NOMO-1 treated with dmso at 0.1 percent for 144 hours (cell line): ENCODE measurements around the gene MACROD2.
"Not testable (repeated sequence)": the region's sequence is repeated elsewhere in the genome, so short reads cannot be mapped to it uniquely, and the experiment has no call there.

Source experiments
- DNase-seq: peaks from one replicate; lab custom pipeline; 2025; ENCODE audit not compliant: unreplicated experiment; lab: John Stamatoyannopoulos, UW

The MACROD2 gene

GRCh38 chr20:15016875-15017274, 1021.6 kb downstream of the MACROD2 start:
- DNase-seq: not testable (repeated sequence)

- no peak for DNase-seq
These were observed 1023.6 kb downstream of the MACROD2 start for GRCh38 chr20:15018966-15019365.

GRCh38 chr20:15020845-15021244, 1025.5 kb downstream of the MACROD2 start:
- DNase-seq: no peak

- DNase-seq: no peak
These were observed 1027.6 kb downstream of the MACROD2 start for GRCh38 chr20:15022921-15023320.

- DNase-seq: no peak
These were observed 1031.4 kb downstream of the MACROD2 start for GRCh38 chr20:15026759-15027158.

GRCh38 chr20:15030826-15031225, 1035.5 kb downstream of the MACROD2 start:
- no peak for DNase-seq

- no peak for DNase-seq
These were observed 1036.4 kb downstream of the MACROD2 start for GRCh38 chr20:15031546-15032351.

GRCh38 chr20:15032352-15032622, 1037.0 kb downstream of the MACROD2 start:
- DNase-seq: no peak

- no peak for DNase-seq
These were observed 1038.0 kb downstream of the MACROD2 start for GRCh38 chr20:15033269-15033668.

- DNase-seq: no peak
These were observed 1038.6 kb downstream of the MACROD2 start for GRCh38 chr20:15033891-15034290.

GRCh38 chr20:15036948-15037347, 1041.6 kb downstream of the MACROD2 start:
- no peak for DNase-seq

GRCh38 chr20:15039088-15039752, 1043.9 kb downstream of the MACROD2 start:
- no peak for DNase-seq

GRCh38 chr20:15042723-15043122, 1047.4 kb downstream of the MACROD2 start:
- DNase-seq: no peak

- no peak for DNase-seq
These were observed 1049.9 kb downstream of the MACROD2 start for GRCh38 chr20:15045246-15045645.

GRCh38 chr20:15047042-15047441, 1051.7 kb downstream of the MACROD2 start:
- DNase-seq: no peak

- DNase-seq: no peak
These were observed 1052.3 kb downstream of the MACROD2 start for GRCh38 chr20:15047601-15048000.

GRCh38 chr20:15056246-15056645, 1060.9 kb downstream of the MACROD2 start:
- DNase-seq: no peak

GRCh38 chr20:15058841-15059240, 1063.5 kb downstream of the MACROD2 start:
- DNase-seq: no peak

- no peak for DNase-seq
These were observed 1064.1 kb downstream of the MACROD2 start for GRCh38 chr20:15059438-15059837.

GRCh38 chr20:15060265-15061060, 1065.1 kb downstream of the MACROD2 start:
- no peak for DNase-seq

- DNase-seq: no peak
These were observed 1065.7 kb downstream of the MACROD2 start for GRCh38 chr20:15061061-15061430.

- no peak for DNase-seq
These were observed 1066.6 kb downstream of the MACROD2 start for GRCh38 chr20:15061955-15062354.
